ENCODE measurements around the gene IDI2.

Gene IDI2

DNA sequence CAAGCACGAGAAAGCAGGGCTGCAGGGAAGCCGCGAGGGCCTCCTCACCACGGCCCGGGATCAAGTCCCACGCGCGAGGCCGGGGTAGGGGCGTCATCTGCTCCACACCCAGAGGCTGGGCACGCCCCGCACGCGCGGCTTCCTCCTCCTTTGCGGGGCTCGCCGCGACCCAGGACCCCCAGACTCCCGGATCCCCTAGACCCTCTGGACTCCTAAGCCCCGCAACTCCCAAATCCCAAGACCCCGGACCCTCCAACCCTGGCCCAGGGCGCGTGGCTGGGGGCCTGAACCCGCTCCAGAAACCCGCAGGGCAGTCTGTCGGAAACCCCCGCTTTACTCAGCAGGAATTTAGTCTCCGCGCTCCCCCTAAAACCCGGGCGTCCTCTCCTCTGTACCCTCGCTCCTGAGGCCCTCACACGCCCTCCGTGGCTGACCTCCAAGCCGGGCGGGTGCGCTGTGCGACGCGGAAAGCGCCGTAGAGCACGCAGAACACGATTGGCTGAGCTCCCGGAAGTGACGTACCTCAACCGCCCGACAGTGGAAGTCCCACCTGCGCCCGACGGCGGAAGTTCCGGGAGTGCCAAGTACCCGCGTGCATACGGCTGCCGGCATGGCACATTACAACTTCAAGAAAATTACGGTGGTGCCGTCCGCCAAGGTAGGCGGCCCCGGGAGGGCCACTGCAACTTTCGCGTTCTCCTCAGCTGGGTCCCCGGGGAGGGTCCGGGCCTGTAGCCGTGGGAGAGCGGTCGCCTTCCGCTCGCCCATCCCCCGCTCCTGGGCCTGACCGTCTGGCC is 37.6 kb downstream of the IDI2 start, which contains the start of gene GTPBP4:
Gene GTPBP4 (plus strand): TSS at position 565 of the 797 bp plus-strand sequence. CDS start 46 bp downstream, at position 611.
- peak; percentile 88 for DNase-seq (ENCODE audit: extremely low read depth, low read depth)
- TF ChIP-seq, protein P1, sequence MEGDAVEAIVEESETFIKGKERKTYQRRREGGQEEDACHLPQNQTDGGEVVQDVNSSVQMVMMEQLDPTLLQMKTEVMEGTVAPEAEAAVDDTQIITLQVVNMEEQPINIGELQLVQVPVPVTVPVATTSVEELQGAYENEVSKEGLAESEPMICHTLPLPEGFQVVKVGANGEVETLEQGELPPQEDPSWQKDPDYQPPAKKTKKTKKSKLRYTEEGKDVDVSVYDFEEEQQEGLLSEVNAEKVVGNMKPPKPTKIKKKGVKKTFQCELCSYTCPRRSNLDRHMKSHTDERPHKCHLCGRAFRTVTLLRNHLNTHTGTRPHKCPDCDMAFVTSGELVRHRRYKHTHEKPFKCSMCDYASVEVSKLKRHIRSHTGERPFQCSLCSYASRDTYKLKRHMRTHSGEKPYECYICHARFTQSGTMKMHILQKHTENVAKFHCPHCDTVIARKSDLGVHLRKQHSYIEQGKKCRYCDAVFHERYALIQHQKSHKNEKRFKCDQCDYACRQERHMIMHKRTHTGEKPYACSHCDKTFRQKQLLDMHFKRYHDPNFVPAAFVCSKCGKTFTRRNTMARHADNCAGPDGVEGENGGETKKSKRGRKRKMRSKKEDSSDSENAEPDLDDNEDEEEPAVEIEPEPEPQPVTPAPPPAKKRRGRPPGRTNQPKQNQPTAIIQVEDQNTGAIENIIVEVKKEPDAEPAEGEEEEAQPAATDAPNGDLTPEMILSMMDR (IDR thresholded peaks at IDR 0.05; ENCODE audit: low read depth, low read length), result peak; percentile 11

DNA sequence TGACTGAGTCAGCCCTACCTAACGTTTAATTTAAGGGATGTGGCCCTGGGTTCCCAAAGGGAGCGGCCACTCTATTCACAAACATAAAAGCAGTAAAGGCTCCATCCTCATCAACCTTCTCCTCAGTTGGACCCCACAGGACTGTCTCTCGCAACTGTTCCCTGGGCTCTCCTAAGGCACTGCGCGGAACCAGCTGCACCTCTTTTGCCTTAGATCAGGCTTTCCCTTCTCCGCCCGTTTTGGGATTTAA is 38.1 kb downstream of the IDI2 start:
- TF ChIP-seq, protein P1 (IDR thresholded peaks at IDR 0.05; ENCODE audit: low read depth, low read length), result no peak
- DNase-seq (ENCODE audit: extremely low read depth, low read depth), result no peak

DNA sequence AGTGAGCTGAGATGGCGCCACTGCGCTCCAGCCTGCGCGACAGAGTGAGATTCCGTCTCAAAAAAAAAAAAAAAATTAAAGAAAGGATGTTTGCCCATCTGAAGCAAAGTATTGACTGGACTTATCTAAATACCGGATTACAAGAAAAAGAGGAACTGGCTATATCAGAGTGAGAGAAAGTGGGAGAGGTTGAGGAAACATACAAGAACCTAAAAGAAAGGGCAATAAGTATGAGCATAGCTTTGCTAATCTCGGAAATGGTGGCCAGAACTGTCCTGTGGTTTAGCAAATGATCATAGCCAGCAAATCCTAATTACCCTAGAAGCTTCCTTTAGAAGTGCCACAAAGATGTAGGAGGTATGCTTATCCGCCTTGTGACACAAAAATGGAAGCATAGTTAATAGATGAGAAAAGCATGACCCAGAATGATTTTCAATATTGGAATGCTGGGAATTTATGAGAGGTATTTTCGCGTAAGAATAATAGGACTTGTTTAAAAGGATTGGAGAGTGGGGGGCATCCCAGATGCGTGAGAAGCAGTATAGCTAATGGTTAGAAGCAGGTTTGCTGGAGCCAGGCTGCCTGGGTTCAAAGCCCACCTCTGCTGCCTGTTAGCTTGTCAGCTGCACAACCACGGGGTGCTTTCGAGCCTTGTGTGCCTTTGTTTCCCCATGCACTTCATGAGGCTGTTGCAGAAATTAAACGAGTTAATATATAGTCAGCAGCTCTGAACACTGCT is 38.6 kb downstream of the IDI2 start:
- TF ChIP-seq, protein P1 (IDR thresholded peaks at IDR 0.05; ENCODE audit: low read depth, low read length), result no peak
- no peak for DNase-seq (ENCODE audit: extremely low read depth, low read depth)

DNA sequence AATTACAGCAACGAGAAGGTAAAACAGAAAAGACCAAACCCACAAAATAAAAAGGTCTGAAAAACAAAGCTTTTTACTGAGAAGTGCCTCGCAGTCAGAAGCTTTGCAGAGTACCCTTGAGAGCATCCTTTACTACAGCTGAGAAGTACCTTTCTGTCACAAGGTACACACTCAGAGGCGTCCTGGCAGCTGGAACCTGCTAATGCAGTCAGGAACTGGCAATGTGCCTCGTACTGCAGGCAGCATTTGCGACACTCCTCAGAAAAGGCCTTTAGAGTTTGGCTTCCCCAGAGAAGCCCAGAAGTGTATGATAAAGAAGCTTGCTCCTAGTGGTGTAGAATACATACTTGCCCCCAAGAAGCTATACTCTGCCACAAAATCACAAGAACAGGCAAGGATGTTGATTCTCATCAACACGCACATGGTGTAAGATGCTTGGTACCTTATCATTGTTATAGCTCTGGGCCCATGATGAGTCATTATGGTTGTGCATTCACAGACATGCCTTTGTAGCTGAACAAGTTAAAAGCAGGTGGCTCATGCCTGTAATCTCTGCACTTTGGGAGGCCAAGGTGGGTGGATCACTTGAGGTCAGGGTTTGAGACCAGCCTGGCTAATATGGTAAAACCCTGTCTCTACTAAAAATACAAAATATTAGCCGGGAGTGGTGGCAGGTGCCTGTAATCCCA is 39.4 kb downstream of the IDI2 start:
- TF ChIP-seq, protein P1 (IDR thresholded peaks at IDR 0.05; ENCODE audit: low read depth, low read length), result no peak
- no peak for DNase-seq (ENCODE audit: extremely low read depth, low read depth)

DNA sequence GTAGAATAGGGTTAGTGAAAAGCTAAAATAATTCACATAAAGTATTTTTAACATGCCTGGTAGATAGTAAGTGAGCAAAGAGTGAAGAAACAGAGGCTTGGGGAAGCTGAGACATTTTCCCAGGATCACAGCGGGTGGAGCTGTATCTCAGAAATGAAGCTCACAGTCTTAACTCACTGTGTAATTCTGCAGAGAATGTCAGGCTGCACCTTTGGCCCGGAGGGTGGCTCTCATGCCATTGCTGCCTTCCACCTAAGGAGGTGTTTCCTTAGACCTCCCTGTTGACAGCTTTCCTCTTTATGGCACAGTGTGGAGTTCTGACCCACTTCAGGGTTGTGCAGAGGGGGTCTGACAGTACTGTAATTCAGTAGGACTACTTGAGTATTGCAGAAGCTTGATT is 40.3 kb downstream of the IDI2 start:
- TF ChIP-seq, protein P1 (IDR thresholded peaks at IDR 0.05; ENCODE audit: low read depth, low read length), result no peak
- no peak for DNase-seq (ENCODE audit: extremely low read depth, low read depth)

DNA sequence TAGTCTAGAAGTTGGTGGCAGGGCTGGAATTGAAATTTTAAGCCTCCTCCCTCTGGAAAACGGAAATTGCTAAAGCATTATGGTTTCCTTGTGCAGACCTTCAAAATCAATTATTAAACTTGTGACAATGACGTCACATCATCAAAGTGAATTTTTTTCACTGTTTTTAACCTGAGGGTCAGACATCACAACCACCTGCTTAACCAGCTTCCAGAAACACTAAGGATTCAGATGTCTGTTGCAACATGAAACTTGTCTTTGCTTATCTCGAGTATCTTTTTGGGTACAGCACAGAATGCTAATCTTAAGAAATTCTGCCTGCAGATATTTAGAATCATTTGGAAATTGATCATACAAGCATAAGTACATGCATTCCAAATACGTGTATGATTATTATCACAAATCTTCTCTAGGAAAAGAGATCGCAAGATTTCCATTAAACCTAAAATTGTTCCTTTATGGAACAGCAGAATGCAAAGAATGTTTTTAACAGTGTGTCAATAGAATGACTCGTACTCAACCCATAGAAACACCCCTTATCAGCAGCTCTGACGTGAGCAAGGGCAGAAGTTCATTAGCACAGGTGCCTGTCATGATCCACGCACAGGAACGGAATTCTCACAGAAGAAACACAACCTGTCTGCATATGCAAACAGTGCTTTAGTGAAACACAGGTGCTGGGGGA is 41.5 kb downstream of the IDI2 start:
- DNase-seq (ENCODE audit: extremely low read depth, low read depth), result no peak
- TF ChIP-seq, protein P1 (IDR thresholded peaks at IDR 0.05; ENCODE audit: low read depth, low read length), result no peak

All from AG09319 (cell line).